Measurements from ENCODE around the gene NAP1L1.

DNA sequence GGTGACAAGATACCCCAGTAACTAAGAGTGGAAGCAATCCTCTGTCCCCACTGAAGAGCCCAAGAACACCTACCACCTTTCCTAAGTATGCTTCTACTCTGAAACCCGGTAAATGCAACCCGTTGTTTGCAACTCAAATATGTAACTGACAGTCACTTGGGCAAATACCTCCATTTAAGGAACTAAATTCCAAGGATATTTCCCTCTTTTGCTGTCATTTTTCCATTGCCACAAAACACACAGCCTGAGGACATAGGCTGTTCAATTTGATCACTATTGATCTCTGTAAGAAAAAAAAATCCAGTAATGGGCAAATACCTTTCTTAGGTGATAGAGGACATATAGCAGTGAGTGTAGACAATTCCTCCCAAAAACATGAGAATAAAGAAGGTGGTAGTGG lies 46.3 kb downstream of the NAP1L1 start:
- TF ChIP-seq, protein P1, sequence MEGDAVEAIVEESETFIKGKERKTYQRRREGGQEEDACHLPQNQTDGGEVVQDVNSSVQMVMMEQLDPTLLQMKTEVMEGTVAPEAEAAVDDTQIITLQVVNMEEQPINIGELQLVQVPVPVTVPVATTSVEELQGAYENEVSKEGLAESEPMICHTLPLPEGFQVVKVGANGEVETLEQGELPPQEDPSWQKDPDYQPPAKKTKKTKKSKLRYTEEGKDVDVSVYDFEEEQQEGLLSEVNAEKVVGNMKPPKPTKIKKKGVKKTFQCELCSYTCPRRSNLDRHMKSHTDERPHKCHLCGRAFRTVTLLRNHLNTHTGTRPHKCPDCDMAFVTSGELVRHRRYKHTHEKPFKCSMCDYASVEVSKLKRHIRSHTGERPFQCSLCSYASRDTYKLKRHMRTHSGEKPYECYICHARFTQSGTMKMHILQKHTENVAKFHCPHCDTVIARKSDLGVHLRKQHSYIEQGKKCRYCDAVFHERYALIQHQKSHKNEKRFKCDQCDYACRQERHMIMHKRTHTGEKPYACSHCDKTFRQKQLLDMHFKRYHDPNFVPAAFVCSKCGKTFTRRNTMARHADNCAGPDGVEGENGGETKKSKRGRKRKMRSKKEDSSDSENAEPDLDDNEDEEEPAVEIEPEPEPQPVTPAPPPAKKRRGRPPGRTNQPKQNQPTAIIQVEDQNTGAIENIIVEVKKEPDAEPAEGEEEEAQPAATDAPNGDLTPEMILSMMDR (conservative IDR thresholded peaks at IDR 0.05), result no peak
- TF ChIP-seq ZFX (IDR thresholded peaks at IDR 0.05), result no peak

Data from C4-2B (cell line).